HG02840 (cell line): ENCODE data around the gene DNAJC4.

Experiments
- ATAC-seq: cut with Tn5 transposase; IDR thresholded peaks from one replicate; pipeline ENCODE4 v1.9.1; 2021; ENCODE audit warnings: mild to moderate bottlenecking, moderate library complexity, moderate number of reproducible peaks; ENCODE audit not compliant: unreplicated experiment, low FRiP score

DNAJC4 gene

GRCh38 chr11:64208086-64208795, 22.1 kb upstream of the DNAJC4 start:
- ATAC-seq: no peak

DNA sequence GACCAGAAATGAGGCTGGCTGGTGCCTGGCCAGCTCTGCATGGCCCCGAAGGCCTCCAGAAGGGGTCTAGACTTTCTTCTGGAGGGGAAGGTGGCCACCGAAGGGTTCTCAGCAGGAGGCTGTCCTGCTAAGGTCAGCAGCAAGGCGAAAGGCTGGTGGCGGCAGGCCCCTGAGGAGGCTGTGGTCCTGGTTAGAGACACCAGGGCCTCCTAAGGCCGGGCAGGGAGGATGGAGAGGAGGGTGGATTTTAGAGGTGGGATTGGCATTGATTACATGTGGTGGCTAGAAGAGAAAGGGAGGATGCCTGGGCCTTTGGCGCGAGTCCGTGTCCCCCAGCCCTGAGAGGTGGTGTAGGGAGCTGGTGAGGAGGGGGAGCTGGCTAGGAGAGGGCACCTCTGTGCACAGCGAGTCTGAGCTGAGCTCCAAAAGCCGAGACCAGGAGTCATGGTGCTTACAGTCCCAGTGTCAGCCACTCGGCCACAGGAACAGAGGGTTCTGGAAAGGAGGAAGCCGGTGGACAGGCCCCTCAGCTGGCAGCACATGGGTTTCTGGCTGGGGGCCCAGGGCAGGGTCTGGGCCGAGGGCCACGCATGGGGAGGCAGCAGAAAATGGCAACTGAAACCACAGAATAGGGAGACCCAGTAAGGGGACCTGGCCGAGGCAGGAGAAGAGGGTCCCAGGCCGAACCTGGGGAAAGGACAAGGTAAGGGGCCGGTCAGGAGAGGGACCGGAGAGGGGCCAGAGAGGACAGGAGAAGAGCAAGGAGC, 21.4 kb upstream of the DNAJC4 start:
- ATAC-seq: no peak

DNA sequence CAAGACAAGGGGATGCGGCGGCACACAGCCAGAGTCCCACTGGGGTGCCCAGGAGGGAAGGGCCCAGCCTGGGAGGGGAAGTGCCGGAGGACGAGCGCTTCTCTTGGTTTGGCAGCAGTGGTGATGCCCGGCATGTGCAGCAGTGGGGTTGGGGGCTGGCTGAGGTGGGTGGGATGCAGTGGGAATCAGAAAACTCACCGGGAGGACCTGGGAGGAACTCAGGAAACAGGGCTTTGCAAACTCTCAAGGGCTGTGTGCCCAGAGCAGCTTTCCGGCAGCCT, 20.8 kb upstream of the DNAJC4 start:
- no peak for ATAC-seq

DNA sequence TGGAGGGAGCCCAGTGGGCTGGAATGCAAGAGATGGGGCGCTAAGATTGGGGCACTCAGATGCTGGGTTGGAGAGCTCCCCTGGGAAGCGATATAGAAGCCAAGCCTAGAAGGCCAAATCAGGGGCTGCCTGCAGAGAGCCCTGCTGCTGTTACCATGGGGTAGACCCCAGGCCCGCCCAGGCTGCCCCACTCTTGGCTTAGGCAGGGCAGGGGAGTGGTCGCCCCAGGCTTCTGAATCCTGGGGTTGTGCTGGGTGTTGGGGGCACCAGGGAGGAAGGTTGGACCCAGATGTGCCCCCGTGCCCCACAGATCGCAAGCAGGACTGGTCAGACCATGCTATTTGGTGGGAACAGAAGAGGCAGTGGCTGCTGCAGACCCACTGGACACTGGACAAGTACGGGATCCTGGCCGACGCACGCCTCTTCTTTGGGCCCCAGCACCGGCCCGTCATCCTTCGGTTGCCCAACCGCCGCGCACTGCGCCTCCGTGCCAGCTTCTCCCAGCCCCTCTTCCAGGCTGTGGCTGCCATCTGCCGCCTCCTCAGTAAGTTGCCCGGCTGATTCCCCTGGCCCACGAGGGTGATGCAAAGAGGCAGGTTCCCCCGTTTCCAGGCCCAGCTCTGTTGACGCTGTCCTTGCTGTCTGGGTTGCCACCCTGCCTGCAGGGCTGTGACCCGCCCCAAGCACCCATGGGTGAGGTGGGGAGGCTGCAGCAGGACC, 19.9 kb upstream of the DNAJC4 start:
- no peak for ATAC-seq

DNA sequence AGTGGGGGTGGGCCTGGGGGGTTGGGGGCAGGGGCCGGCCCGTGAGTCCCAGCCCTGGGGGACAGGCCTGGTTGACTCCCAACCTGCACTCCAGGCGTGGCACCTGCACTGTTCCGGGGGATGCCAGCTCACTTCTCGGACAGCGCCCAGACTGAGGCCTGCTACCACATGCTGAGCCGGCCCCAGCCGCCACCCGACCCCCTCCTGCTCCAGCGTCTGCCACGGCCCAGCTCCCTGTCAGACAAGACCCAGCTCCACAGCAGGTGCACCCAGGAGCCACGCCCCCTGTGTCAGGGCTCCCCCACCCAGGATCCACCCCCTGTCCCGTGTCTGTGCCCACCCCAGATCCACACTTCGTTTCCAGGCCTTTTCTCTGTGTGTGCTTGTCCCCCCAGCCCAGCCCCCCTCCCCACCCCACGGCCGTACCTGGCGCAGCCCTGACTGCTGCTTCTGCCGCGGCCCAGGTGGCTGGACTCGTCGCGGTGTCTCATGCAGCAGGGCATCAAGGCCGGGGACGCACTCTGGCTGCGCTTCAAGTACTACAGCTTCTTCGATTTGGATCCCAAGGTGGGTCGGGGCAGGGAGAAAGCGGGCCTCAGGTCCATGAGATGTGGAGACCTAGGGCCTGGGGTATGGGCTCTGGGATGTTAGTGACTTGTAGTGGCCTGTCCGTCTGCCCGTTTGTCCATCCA, 19.0 kb upstream of the DNAJC4 start:
- no peak for ATAC-seq

DNA sequence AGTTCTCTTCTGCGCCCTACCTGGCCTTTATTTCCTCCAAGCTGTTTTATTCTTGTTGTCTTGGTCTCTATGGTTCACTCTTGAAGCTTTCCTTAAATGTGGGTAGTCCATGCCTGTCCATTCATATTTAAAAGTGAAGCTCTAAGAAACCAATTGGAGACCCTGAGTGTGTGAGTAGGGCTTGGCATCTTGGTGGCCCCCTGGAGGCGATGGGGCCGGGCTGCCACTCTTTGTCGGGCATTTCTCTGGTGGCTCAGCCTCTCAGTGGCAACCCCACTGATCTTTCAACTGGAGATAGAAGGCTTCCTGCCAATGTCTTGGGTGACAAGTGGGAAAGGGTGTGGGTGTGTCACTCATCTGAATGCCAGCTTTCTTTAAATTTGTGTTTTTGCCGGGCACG, 13.5 kb upstream of the DNAJC4 start:
- ATAC-seq: no peak

- no peak for ATAC-seq
Measured at GRCh38 chr11:64218628-64219353, 11.6 kb upstream of the DNAJC4 start.

GRCh38 chr11:64219354-64219684, 11.0 kb upstream of the DNAJC4 start:
- no peak for ATAC-seq

DNA sequence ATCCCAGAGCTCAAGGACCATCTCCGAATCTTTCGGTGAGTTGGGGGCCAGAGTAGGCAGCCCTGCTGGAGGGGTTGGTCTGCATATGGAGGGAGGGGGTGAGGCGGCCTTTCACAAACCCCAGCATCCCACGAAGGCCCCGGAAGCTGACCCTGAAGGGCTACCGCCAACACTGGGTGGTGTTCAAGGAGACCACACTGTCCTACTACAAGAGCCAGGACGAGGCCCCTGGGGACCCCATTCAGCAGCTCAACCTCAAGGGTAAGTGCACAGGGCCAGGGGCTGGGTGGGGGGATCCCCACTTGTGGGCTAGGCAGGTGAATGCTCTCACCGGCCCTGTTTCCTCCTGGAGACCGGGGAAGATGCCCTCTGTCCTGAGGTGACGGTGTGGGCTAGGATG, 10.6 kb upstream of the DNAJC4 start:
- no peak for ATAC-seq

DNA sequence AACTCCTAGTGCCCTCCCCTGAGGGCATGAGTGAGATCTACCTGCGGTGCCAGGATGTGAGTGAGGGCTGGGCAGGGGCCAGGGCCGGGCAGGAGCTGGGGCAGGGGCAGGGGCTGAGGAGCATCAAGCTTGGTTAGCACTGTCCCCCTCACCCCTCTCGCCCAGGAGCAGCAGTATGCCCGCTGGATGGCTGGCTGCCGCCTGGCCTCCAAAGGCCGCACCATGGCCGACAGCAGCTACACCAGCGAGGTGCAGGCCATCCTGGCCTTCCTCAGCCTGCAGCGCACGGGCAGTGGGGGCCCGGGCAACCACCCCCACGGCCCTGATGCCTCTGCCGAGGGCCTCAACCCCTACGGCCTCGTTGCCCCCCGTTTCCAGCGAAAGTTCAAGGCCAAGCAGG, 10.1 kb upstream of the DNAJC4 start:
- ATAC-seq: no peak

DNA sequence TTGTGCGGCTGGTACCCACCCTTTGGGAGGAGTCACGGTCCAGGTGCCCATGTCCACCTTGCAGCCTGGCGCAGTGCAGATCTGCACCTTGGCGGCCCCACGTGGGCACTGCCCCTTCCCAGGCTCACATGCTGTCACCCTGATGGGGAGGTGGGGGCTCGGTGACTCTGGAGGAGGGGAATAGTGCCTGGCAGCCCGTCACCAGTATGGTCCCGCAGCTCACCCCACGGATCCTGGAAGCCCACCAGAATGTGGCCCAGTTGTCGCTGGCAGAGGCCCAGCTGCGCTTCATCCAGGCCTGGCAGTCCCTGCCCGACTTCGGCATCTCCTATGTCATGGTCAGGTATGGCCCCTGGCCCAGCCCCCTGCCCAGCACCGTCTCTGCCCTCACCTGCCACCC, 9.6 kb upstream of the DNAJC4 start:
- no peak for ATAC-seq

DNA sequence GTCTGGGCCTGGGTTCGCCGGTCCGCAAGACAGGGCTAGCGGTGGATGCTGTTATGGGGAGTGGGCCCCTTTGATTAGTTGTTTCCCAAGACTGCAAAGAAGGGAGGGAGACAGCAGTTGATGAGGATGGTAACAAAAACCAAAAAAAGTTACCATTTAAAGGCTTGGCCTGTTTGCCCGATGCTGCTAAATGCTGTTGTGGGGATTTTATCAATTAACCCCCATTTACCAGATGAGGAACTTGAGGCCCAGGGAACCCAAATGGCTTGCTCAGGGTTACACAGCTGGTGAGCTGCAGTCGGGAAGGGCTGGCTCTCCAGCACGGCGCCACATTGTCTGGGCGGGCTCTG, 7.7 kb upstream of the DNAJC4 start:
- no peak for ATAC-seq

GRCh38 chr11:64223001-64223651, 7.2 kb upstream of the DNAJC4 start:
- no peak for ATAC-seq

- ATAC-seq: no peak
Measured at GRCh38 chr11:64224151-64224890, 6.0 kb upstream of the DNAJC4 start.

- ATAC-seq: no peak
Measured at GRCh38 chr11:64224891-64225607, 5.3 kb upstream of the DNAJC4 start.

DNA sequence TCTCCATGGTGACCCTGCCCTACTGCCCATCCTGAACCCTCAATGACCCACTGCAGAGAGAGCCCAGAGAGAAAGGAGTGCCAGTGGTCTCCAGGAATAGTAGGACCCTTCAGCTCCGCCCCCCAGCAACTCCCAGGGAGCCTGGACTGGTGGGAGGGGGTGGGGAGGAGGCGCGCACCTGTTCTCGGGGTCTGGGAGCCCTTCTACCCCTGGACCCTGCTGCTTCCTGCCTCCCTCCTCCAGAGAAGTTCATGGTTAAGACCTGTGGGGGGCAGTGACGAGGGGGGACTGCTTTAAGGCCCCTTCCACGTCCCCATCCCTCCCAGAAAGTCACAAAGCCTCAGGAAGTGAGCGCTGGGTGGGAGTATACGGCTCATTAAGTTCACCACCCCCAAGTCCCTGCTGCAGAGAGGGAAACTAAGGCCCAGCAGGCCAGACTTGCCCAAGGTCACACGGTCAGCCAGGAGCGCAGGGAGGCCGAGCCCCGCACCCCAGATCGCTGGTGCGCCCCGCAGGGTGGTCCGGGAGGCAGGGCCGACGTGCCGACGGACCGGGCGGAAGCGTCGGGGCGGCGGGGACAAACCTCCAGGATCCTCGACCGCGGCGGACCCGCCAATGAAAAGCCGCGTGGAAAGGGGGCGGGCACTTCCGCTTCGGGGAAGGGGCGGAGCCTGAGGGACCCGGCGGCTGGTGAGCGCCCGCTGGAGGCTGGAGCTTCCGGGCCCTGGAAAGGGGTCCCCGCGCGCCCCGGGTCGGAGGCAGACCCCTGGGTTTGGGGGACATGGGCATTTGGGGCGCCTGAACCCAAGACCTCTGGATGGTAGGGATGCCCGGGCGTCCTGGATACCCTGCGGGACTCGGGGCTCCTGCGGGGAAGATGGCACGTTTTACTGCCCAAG, 4.5 kb upstream of the DNAJC4 start, which contains the start of the genes NUDT22 and TRPT1:
Gene NUDT22, plus strand, starts transcription at position 667 of the 899 bp plus-strand sequence. CDS start 379 bp downstream, outside the sequence.
Gene TRPT1, minus strand, starts transcription at position 579 of the 899 bp plus-strand sequence. Its CDS starts 326 bp downstream, at position 253.
- peak; percentile 49 for ATAC-seq

DNA sequence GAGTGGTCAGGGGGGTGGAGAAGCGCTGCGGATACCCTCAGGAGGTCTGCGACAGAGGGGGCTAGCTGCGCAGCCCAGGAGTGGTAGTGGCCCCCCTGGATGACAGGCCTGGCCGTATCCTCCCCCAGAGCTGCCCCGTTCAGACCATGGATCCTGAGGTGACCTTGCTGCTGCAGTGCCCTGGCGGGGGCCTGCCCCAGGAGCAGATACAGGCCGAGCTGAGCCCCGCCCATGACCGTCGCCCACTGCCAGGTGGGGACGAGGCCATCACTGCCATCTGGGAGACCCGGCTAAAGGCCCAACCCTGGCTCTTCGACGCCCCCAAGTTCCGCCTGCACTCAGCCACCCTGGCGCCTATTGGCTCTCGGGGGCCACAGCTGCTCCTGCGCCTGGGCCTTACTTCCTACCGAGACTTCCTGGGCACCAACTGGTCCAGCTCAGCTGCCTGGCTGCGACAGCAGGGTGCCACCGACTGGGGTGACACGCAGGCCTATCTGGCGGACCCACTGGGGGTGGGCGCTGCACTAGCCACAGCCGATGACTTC, 3.8 kb upstream of the DNAJC4 start:
- no peak for ATAC-seq
